Ammon's horn (tissue), 1 donor: ENCODE data around the gene SPATS2L.
A peak's percentile ranks its signal among the peaks of the same experiment; 100 is the strongest.

Experiments
- DNase-seq: peaks from one replicate; pipeline ENCODE4 v3.0.0-alpha.2; 2016; ENCODE audit warnings: low spot score

Gene SPATS2L

DNA sequence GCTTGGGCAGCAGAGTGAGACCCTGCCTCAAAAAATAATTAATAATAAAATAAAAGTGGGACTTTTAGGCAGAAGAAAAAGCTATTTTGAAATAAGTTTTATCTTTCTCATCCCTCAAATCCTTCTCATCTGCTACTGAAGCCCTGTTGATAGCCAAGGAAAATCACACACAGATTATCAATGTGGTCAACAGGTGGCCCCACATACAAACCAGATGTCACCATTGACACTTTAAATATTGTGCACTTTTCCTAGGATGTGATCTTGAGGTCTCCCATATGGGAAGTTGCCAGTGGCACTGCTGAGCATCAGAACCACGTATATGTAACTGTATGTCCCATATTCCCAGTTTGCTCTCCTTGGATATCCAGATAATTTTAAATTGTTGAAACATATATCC is 138.8 kb downstream of the SPATS2L start:
- DNase-seq, result no peak

GRCh38 chr2:200446612-200447011 is 140.1 kb downstream of the SPATS2L start:
- DNase-seq, result no peak

DNA sequence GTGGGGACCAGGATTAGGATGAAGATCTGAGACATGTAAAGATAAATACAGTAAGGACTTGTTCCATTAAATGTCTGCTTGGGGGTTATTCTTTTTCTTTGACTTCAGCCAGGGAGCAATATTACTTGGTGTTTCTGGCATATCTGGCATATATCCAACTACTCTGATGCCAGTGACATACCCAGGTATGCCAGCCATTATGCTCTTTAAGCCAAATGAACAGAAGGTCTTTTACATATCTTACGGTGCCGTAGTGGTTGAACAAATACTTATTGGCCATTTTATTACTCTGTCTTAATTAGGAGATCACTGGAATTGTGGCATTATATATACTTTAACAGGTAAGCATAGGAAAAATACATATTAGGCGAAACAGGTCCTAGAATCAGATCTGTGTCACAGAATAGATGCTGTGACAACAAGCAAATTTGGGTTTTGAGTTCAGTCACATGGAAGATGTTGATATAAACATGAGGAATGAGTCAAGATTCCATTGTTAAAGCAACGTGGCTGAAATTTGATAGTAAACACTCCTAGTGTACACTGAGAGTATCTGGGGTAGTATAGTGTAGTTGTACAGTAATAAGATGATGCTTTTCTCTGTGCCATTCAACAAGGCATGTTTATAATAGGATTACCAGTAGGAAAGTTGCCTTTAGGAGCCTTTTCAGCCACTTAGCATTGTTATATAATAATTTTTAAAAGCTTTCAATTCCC is 140.8 kb downstream of the SPATS2L start:
- DNase-seq, result no peak

DNA sequence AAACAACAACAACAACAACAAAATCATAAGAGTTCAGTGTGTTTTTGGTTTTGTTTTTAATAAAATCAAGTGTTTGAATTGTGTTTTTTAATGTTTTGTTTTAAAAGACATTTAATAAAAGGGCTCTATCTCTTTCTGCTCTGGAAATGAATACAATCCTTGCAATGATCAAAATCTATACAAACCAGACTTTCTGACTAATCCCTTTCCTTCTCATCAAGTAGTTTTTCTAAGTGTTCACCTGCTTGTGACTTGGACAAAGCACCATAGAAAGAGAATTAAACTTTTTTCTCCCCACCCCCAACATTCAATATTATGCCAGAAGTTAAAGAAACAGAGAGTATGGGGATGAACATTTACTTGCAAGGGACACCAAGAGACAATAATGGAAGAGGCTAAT is 142.0 kb downstream of the SPATS2L start:
- DNase-seq, result no peak

GRCh38 chr2:200449149-200449548 is 142.7 kb downstream of the SPATS2L start:
- no peak for DNase-seq

DNA sequence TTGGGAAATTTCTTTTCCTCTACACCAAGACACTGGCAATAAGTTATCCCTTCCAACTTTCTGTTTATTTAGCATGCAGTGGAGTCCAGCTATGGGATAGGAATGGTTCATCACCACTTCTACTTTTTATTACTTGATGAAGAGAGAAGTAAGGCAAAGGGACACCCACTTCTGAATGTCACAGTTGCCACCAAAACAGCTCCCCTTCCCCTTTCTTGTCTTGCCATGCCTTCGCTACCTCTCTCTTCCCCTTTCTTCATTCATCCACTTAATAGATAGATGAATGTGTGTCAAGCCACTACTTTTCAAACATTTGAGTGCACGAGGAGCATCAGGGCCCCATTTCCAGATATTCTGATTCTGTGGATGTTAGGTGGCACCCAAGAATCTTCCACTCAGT is 143.8 kb downstream of the SPATS2L start:
- DNase-seq, result no peak

DNA sequence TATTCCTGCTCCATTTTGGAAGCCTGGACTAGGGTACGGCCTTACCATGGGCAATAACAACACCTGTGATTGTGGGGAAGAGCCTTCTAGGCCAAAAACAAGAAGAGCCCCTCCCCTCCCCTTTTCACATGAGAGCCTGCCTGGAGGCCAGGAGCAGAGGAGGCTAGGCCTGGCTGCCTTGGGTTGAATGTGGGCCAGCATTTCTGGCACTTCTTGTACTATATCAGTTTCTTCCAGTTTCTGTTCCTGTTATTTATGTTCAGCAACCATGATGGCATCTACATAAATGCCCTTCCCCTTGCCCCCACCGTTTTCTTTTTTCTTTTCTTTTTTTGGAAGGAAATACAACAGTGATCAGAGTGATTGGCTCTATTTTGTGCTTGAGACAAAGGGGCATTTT is 145.0 kb downstream of the SPATS2L start:
- DNase-seq, result no peak

DNA sequence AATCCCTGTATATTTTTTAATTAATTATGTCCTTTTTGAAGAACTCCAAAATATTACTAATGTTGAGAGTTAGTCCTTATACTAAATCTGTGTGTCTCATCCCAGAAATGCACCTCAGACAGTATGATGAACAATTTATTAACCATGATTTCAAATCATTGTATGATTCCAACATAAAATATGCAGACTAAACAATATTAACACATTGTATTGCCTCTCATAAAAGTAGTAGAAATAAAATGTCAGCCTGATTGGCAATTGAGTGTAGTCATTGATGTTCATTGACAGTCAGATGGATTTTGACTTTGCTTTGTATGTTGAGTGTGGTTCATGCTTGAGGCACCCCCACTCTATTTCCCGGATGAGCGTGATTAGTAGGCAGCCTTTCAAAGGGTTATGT is 145.9 kb downstream of the SPATS2L start:
- DNase-seq, result no peak

DNA sequence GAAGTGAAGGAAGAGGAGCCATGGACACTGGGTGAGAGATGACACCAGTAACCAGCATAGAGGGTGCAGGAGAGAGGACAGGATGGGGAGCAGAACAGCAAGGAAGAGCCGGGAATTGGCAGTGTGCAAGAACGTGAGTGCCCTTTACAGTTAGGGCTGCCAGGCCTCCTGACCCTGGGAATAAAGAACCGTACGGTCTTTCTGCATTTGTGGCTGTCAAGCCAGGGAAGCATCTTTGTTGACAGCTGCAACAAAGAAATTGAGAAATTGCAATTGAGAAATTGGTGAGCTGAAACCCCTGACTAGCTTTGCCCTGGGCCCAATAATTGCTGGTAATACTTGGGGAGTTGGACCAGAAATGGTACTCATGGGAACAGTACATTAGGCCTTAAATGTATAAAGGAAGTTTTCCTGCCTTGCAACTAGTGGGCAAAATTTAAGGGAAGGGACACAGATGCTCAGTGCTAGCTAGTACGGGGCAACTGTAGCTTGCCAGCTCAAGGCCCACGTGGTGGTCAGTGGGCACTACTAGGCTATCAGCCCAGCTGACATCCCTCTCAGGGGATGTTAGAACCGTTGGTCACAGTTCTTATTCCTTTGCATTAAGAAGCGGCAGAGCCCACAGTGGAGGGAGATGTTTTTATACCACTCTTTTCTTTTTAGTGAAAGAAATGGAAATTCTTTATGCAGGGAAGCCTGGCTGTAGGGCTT is 146.8 kb downstream of the SPATS2L start:
- DNase-seq, result no peak

GRCh38 chr2:200453853-200454534 is 147.5 kb downstream of the SPATS2L start:
- DNase-seq, result no peak

- no peak for DNase-seq
These were observed 148.7 kb downstream of the SPATS2L start for GRCh38 chr2:200454927-200455801.

- DNase-seq, result no peak
These were observed 149.5 kb downstream of the SPATS2L start for GRCh38 chr2:200455958-200456421.

DNA sequence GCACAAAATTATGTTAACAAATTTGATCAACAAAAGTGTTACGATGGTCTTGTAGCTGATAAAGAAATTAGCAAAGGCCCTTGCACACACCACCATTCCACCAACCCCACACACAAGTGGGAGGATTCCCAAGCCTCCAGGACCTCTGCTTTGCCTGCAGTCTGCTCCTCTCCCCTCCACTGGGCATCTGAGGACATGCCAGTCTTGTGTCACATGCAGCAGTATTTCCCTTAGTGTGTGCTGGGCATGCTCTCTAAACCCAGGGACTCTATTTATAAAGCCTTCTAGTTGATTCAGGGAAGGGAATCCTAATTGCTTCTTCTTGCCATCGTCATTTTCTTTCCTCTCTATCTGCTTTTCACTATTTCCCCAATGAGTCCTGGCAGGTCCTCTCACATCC is 150.1 kb downstream of the SPATS2L start:
- DNase-seq, result no peak

DNA sequence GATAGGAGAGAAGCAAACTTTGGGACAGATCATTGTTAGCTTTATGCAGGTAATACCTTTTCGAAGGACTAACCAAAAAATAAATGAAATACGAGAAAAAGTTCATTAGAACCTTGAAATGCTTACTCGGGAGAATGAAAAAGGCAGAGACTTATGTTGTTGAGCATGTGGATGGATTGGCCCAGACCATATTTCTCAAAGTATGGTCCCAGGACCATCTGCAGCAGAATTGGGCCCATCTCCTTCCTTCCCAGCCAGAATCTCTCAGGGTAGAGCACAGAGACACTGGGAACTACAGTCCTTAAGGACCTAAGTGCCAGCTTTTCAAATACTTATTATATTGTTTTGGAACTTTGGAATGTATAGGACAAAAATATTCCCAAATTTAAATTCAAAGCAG is 152.6 kb downstream of the SPATS2L start:
- no peak for DNase-seq

DNA sequence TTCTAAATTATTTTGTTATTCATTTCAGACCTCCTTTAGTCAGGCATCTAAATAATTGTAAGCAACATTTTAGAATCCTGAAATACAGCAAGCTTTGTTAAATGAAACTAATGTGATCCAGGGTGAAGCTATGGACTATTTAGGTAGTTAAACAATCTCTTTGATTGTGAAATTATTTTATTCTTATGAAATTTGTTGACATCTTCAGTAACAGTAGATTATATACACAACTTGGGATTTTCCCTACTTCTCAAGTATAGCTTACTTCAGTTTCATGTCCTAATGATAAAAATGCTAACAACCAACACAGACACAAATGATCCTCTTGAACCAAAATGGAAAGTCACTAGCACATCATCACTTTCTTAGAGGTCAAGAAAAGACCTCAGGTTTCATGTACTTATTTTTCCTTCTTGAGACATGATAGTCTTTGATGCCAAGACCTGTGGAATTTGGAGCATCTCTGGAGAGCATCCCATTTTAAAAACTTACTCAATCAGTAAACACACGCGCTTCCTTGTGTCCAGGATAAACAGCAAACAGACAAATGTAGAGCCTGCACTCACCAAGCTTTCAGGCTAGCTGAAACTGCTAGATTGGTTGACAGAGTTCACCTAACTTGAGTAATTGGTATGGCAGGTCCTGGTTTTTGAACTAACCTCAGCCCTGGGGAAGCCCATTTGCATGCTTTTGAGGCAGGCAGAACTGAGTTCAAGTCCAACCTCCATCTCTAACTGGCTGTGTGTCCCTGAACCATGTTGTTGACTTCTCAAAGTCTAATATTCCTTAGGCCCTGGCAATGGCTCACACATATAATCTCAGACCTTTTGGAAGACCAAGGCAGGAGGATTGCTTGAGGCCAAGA is 155.6 kb downstream of the SPATS2L start:
- no peak for DNase-seq

DNA sequence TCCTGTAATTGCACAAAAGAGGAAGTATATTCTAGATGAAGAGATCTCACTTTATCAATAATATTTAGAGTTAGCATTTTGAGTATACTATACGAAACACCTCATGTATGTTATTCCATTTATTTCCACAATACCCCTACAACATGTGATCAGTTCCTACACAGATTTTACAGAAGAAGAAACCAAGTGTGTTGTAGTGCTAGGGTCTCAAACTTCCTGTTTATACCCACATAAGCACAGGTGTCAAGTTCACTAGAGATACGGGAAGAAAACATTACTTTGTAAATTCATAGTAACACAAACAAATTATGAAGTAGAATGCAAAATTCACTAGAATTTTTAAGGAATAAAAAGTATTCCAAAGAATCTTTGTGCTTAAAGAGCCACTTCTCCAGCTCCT is 157.0 kb downstream of the SPATS2L start:
- DNase-seq, result no peak

GRCh38 chr2:200466425-200467418 is 160.2 kb downstream of the SPATS2L start:
- DNase-seq, result no peak

- DNase-seq, result no peak
These were observed 161.6 kb downstream of the SPATS2L start for GRCh38 chr2:200467806-200468681.

GRCh38 chr2:200469708-200470211 is 163.3 kb downstream of the SPATS2L start:
- DNase-seq, result peak; percentile 44
